SK-N-MC (cell line): ENCODE data around the gene NUDT19.

Experiments used
- EZH2 ChIP-seq: fragments of 200-600 bp; sonication (generic); IDR thresholded peaks from one replicate; pipeline ENCODE4 v1.6.1; 2017; ENCODE audit warnings: antibody characterized with exemption
- FOXP2 ChIP-seq: optimal IDR thresholded peaks from 2 replicates; pipeline ENCODE3; 2011; ENCODE audit warnings: mild to moderate bottlenecking, moderate library complexity; ENCODE audit not compliant: insufficient read depth; ENCODE audit errors: extremely low read length, control extremely low read depth
- POLR2AphosphoS5 ChIP-seq: IDR thresholded peaks from 2 replicates; pipeline ENCODE4 v1.6.1; 2012; ENCODE audit warnings: mild to moderate bottlenecking, low read depth, low read length, borderline replicate concordance

GRCh38 chr19:32662186-32662585 lies 29.4 kb upstream of the NUDT19 start:
- TF ChIP-seq EZH2 (no peak), POLR2AphosphoS5 (no peak), FOXP2 (no peak)
